ENCODE measurements around the gene ACAD8.

The ACAD8 gene

DNA sequence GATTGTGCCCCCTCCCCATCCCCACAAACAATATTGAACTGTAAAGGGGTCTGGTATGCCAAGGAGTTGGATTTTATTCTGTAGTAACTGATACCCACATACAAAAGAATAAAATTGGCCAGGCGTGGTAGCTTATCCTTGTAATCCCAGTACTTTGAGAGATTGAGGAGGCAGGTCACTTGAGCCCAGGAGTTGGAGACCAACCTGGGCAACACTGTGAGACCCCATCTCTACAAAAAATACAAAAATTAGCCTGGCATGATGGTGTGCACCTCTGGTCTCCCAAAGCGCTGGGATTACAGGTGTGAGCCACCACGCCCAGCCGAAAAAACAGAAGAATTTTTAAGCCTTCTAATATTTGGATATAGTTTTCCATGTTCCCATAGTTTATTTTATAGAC, 18.6 kb downstream of the ACAD8 start:
- no CpG with 5 or more reads among the region's 4 CpGs for WGBS (ENCODE audit: extremely low coverage, insufficient coverage, low lambda C conversion rate)
- no peak overlapping the region for H2BK15ac ChIP-seq (replicated peaks; ENCODE audit: low read depth)
- H3K4me1 ChIP-seq (ENCODE audit: control insufficient read depth, low read depth, low read length): peaks cover 2% of the 10 kb centered on the region
- no peak overlapping the region for H3K4ac ChIP-seq (ENCODE audit: low read depth, low read length)
- no peak overlapping the region for H3K4me3 ChIP-seq (ENCODE audit: low read length)
- no peak overlapping the region for H4K5ac ChIP-seq (ENCODE audit: low read length)
- no peak overlapping the region for H2AK5ac ChIP-seq (ENCODE audit: low read length)
- no peak overlapping the region for H3K27ac ChIP-seq (ENCODE audit: low read depth, low read length)
- no peak overlapping the region for H2BK5ac ChIP-seq (ENCODE audit: low read length)
- no peak overlapping the region for H3K23ac ChIP-seq (ENCODE audit: low read length)
- H4K8ac ChIP-seq (ENCODE audit: low read depth, low read length): no peak overlapping the region
- H2BK120ac ChIP-seq (ENCODE audit: low read depth, low read length): no peak overlapping the region
- H3K9ac ChIP-seq (ENCODE audit: low read length): no peak overlapping the region
- H3K56ac ChIP-seq (ENCODE audit: low read length): no peak overlapping the region
- no peak overlapping the region for H3K4me2 ChIP-seq (ENCODE audit: low read length)
- no peak for DNase-seq
- no peak overlapping the region for H3K18ac ChIP-seq (ENCODE audit: low read length)
- no peaks in the 10 kb centered on the region for H3K27me3 ChIP-seq (ENCODE audit: insufficient read depth, low read length, poor library complexity)
- no peaks in the 10 kb centered on the region for H3K79me1 ChIP-seq (ENCODE audit: low read length)
- peaks cover 6% of the 10 kb centered on the region for H3K79me2 ChIP-seq (ENCODE audit: control insufficient read depth, insufficient read depth, low read length)
- no peaks in the 10 kb centered on the region for H3K36me3 ChIP-seq (ENCODE audit: control insufficient read depth, insufficient read depth, low read length)

DNA sequence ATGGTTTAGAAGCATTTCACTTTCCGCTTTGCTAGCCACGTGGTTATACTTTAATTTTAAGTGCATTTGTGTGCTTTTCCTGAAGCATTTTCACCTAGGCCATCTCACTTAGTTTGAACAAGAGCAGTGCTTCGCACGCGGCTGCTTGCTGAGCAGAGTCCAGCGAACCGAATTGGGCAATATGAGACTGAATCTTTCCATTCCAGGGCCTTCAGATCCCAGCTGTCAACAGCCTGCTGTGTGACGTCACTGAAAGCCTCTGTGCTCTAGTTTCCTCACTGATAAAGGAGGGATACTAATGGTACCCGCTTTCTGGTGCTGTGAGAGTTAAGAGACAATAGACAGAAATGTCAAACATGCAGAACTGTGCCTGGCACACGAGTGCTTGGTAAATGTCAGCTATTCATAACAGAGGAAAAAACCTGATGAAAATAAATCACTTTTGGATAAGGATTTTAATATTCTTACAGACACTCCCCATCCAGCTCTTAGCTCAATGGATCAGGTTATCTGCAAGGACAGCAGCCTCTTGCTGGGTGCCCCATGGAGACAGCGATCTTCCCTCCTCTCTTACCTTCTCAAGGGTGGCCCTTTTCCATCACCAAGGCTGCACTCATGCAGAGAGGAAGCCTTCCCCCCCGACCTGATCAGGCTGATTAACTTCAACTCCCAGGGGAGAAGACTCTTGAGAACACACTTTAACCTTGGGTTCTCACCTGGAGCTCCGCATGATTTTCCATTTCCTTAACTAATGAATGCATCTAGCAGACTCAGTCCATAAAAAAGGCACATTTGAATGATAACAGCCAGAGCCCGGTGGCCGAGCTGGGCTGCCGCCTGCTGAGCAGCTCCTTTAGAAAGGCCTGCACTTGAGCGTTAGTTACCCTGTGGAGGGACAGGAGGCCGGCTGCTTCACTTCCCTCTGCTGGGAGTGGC, 19.3 kb downstream of the ACAD8 start:
- Histone ChIP-seq H3K4ac (ENCODE audit: low read depth, low read length) (no peak overlapping the region), H2BK120ac (ENCODE audit: low read depth, low read length) (no peak overlapping the region), H3K56ac (ENCODE audit: low read length) (no peak overlapping the region), H4K8ac (ENCODE audit: low read depth, low read length) (no peak overlapping the region), H3K23ac (ENCODE audit: low read length) (no peak overlapping the region), H3K4me2 (ENCODE audit: low read length) (peak overlapping the region; percentile 10), H3K79me2 (ENCODE audit: control insufficient read depth, insufficient read depth, low read length) (peaks cover 6% of the 10 kb centered on the region), H3K27me3 (ENCODE audit: insufficient read depth, low read length, poor library complexity) (no peaks in the 10 kb centered on the region), H2BK15ac (replicated peaks; ENCODE audit: low read depth) (no peak overlapping the region), H3K4me3 (ENCODE audit: low read length) (no peak overlapping the region), H3K79me1 (ENCODE audit: low read length) (no peaks in the 10 kb centered on the region), H2AK5ac (ENCODE audit: low read length) (no peak overlapping the region), H3K9ac (ENCODE audit: low read length) (no peak overlapping the region), H3K27ac (ENCODE audit: low read depth, low read length) (no peak overlapping the region), H3K36me3 (ENCODE audit: control insufficient read depth, insufficient read depth, low read length) (no peaks in the 10 kb centered on the region), H3K4me1 (ENCODE audit: control insufficient read depth, low read depth, low read length) (peaks cover 2% of the 10 kb centered on the region), H2BK5ac (ENCODE audit: low read length) (no peak overlapping the region), H4K5ac (ENCODE audit: low read length) (no peak overlapping the region), H3K18ac (ENCODE audit: low read length) (no peak overlapping the region)
- no CpG with 5 or more reads among the region's 18 CpGs for WGBS (ENCODE audit: extremely low coverage, insufficient coverage, low lambda C conversion rate)
- peak; percentile 37 for DNase-seq

DNA sequence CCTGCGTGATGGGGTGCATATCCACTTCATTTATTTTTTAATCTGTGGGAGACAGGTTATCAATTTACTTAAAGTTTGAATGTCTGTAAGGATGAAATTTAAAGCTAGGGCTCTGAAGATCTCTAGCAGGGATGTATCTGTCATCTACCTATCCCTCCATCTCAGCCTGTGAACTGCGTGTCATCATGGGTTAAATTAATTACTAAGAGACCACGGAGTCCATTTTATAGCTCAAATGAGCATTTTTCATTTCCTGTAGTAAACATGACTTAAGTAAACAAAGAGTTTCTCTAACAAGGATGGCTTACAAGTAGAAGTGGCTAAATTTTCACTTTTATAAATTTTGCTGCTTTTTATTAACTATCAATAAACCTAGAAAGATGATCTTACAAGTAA, 19.9 kb downstream of the ACAD8 start:
- Histone ChIP-seq H4K5ac (ENCODE audit: low read length) (no peak overlapping the region), H4K8ac (ENCODE audit: low read depth, low read length) (no peak overlapping the region), H3K18ac (ENCODE audit: low read length) (no peak overlapping the region), H3K4ac (ENCODE audit: low read depth, low read length) (no peak overlapping the region), H3K36me3 (ENCODE audit: control insufficient read depth, insufficient read depth, low read length) (no peaks in the 10 kb centered on the region), H3K27me3 (ENCODE audit: insufficient read depth, low read length, poor library complexity) (no peaks in the 10 kb centered on the region), H3K9ac (ENCODE audit: low read length) (no peak overlapping the region), H3K4me3 (ENCODE audit: low read length) (no peak overlapping the region), H3K79me2 (ENCODE audit: control insufficient read depth, insufficient read depth, low read length) (peaks cover 6% of the 10 kb centered on the region), H2BK15ac (replicated peaks; ENCODE audit: low read depth) (no peak overlapping the region), H3K4me1 (ENCODE audit: control insufficient read depth, low read depth, low read length) (peaks cover 2% of the 10 kb centered on the region), H3K27ac (ENCODE audit: low read depth, low read length) (no peak overlapping the region), H2AK5ac (ENCODE audit: low read length) (no peak overlapping the region), H2BK120ac (ENCODE audit: low read depth, low read length) (no peak overlapping the region), H3K23ac (ENCODE audit: low read length) (no peak overlapping the region), H3K79me1 (ENCODE audit: low read length) (no peaks in the 10 kb centered on the region), H2BK5ac (ENCODE audit: low read length) (no peak overlapping the region), H3K4me2 (ENCODE audit: low read length) (no peak overlapping the region), H3K56ac (ENCODE audit: low read length) (no peak overlapping the region)
- WGBS (ENCODE audit: extremely low coverage, insufficient coverage, low lambda C conversion rate): no CpG with 5 or more reads among the region's 3 CpGs
- no peak for DNase-seq

DNA sequence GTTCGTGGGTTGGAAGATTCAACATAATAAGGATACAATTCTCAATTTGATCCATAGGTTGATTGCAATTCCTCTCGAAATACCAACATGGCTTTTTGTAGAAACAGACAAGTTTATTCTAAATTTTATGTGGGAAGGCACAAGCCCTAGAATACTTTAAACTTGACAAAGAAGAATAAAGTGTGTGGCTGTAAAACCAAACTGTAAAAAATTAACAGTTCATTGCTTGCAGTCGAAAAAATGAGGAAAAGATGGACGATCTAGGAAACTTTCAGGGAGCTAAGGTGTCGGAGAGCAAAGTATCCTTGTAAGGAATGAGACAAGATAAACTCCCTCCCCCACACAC, 21.8 kb downstream of the ACAD8 start:
- H3K23ac ChIP-seq (ENCODE audit: low read length): no peak overlapping the region
- no peak overlapping the region for H2BK5ac ChIP-seq (ENCODE audit: low read length)
- H3K18ac ChIP-seq (ENCODE audit: low read length): no peak overlapping the region
- no peaks in the 10 kb centered on the region for H3K36me3 ChIP-seq (ENCODE audit: control insufficient read depth, insufficient read depth, low read length)
- peaks cover 2% of the 10 kb centered on the region for H3K4me1 ChIP-seq (ENCODE audit: control insufficient read depth, low read depth, low read length)
- no CpG with 5 or more reads among the region's 5 CpGs for WGBS (ENCODE audit: extremely low coverage, insufficient coverage, low lambda C conversion rate)
- H3K79me2 ChIP-seq (ENCODE audit: control insufficient read depth, insufficient read depth, low read length): peaks cover 6% of the 10 kb centered on the region
- no peak overlapping the region for H3K27ac ChIP-seq (ENCODE audit: low read depth, low read length)
- peak overlapping the region; percentile 63 for H3K4me2 ChIP-seq (ENCODE audit: low read length)
- H3K27me3 ChIP-seq (ENCODE audit: insufficient read depth, low read length, poor library complexity): no peaks in the 10 kb centered on the region
- H4K5ac ChIP-seq (ENCODE audit: low read length): no peak overlapping the region
- peak overlapping the region; percentile 17 for H3K4me3 ChIP-seq (ENCODE audit: low read length)
- H3K9ac ChIP-seq (ENCODE audit: low read length): peak overlapping the region; percentile 78
- no peak for DNase-seq
- H3K79me1 ChIP-seq (ENCODE audit: low read length): no peaks in the 10 kb centered on the region
- H2AK5ac ChIP-seq (ENCODE audit: low read length): no peak overlapping the region
- no peak overlapping the region for H2BK120ac ChIP-seq (ENCODE audit: low read depth, low read length)
- peak overlapping the region; percentile 92 for H3K56ac ChIP-seq (ENCODE audit: low read length)
- no peak overlapping the region for H3K4ac ChIP-seq (ENCODE audit: low read depth, low read length)
- no peak overlapping the region for H4K8ac ChIP-seq (ENCODE audit: low read depth, low read length)
- no peak overlapping the region for H2BK15ac ChIP-seq (replicated peaks; ENCODE audit: low read depth)

DNA sequence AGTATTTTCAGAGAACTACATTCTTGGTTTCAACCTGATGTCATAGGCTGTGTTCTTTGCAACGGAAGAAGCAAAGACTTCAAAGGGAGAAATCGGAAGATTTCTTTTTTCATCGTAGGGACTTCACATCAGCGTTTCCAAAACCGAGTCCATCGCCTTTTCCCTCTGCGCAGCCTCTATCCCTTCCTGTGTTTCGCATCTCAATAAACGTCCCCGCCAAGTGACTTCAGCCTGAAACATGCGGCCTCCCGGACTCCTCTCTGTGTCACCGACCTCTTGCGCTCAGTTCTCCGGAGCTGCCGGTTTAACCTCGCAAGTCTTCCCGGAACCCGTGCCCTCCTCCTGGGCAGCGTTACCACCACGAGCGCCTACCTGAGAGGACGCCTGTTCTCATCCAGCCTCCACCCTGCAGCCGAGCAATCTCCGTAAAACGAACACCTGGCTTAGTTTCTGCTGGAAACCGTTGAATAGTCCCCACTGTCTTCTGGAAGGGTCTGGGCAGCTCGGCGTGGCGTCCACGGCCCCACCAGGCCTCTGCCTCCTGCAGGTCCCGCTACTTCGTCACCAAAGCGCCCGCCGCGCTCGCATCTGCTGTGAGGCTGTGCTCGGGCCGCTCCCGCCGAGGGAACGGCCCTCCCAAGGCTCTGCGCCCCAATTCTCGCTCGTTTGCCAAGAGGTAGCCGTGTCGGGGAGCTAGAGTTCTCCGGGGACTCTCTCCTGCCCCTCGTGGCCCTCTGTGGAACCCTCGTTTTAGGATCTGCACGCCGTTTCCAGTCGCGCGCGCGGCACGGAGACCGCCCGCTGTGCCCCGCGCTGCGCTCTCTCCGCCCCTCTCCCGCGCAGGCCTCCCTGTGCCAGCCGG, 22.4 kb downstream of the ACAD8 start, which contains the start of gene GLB1L3:
GLB1L3 (plus strand) TSS at position 846 of the 862 bp plus-strand sequence. CDS start 362 bp downstream, outside the sequence.
- H3K79me1 ChIP-seq (ENCODE audit: low read length): no peaks in the 10 kb centered on the region
- H3K79me2 ChIP-seq (ENCODE audit: control insufficient read depth, insufficient read depth, low read length): peaks cover 6% of the 10 kb centered on the region
- no peak within 1 kb of the TSS for H2BK15ac ChIP-seq (replicated peaks; ENCODE audit: low read depth)
- H4K8ac ChIP-seq (ENCODE audit: low read depth, low read length): no peak within 1 kb of the TSS
- H2AK5ac ChIP-seq (ENCODE audit: low read length): no peak within 1 kb of the TSS
- H4K5ac ChIP-seq (ENCODE audit: low read length): no peak within 1 kb of the TSS
- H3K4me3 ChIP-seq (ENCODE audit: low read length): peak within 1 kb of the TSS; percentile 17
- peak; percentile 76 for DNase-seq
- H3K23ac ChIP-seq (ENCODE audit: low read length): peak within 1 kb of the TSS; percentile 81
- peak within 1 kb of the TSS; percentile 20 for H3K18ac ChIP-seq (ENCODE audit: low read length)
- H3K4me2 ChIP-seq (ENCODE audit: low read length): peak within 1 kb of the TSS; percentile 63
- peak within 1 kb of the TSS; percentile 92 for H3K56ac ChIP-seq (ENCODE audit: low read length)
- H3K9ac ChIP-seq (ENCODE audit: low read length): peak within 1 kb of the TSS; percentile 78
- no peak within 1 kb of the TSS for H3K27ac ChIP-seq (ENCODE audit: low read depth, low read length)
- no peak within 1 kb of the TSS for H3K4ac ChIP-seq (ENCODE audit: low read depth, low read length)
- no peak within 1 kb of the TSS for H2BK120ac ChIP-seq (ENCODE audit: low read depth, low read length)
- H3K36me3 ChIP-seq (ENCODE audit: control insufficient read depth, insufficient read depth, low read length): no peaks in the 10 kb centered on the region
- WGBS (ENCODE audit: extremely low coverage, insufficient coverage, low lambda C conversion rate): no CpG with 5 or more reads among the region's 68 CpGs
- H2BK5ac ChIP-seq (ENCODE audit: low read length): no peak within 1 kb of the TSS
- peaks cover 2% of the 10 kb centered on the region for H3K4me1 ChIP-seq (ENCODE audit: control insufficient read depth, low read depth, low read length)
- no peaks in the 10 kb centered on the region for H3K27me3 ChIP-seq (ENCODE audit: insufficient read depth, low read length, poor library complexity)

All from mesendoderm (in vitro differentiated cells).